HG02885 (cell line): Measurements from ENCODE around the gene PDPR.
"Not testable (repeated sequence)": the region's sequence is repeated elsewhere in the genome, so short reads cannot be mapped to it uniquely, and the experiment has no call there.

Experiments used
- ATAC-seq: cut with Tn5 transposase; IDR thresholded peaks from one replicate; pipeline ENCODE4 v1.9.1; 2021; ENCODE audit warnings: mild to moderate bottlenecking; ENCODE audit not compliant: unreplicated experiment, poor library complexity

PDPR gene

DNA sequence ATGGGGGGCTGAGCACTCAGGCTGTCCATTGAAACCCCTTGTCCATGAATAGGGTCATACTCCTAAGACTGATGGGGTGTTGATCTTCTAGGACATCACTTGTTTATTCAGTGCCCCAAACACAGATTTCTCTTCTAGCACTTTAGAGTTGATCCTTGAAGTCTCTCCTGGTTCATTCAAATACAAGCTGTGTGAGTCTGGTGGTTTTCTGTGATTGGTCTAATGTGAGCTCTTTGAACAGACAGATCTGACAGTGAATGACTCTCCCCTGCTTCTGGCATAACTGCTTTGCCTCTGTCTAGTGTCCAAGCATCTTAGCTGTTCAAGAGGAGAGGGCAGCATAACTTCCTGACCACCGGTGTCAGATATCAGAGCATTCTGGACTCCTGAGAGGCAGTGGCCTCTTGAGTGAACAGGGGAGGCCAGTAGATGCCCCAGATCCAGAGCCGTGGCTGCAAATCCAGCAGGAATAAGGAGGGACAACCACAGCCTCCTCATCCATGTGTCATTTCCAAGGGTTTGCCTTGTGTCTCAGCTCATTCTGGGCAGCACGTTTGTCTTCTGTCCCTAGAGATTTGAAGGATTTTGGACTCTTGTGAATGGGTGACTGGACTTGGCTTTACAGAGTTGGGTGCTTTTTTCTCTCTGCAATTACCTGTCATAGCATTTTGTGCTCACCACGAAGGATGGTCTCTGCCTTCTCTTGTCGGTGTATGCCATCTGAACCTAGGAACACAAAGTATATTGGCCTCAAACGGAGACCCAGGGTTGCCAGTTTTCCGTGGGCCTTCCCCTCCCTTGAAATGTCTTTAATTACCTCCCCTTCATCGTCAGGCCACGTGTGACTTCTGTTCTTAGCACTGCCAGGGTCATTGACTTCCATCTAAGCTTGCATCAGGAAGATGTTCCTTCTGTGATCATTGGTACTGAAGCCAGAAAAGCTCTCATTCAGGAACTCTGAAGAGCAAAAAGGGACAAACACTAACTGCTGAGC is 45.5 kb downstream of the PDPR start:
- no peak for ATAC-seq

DNA sequence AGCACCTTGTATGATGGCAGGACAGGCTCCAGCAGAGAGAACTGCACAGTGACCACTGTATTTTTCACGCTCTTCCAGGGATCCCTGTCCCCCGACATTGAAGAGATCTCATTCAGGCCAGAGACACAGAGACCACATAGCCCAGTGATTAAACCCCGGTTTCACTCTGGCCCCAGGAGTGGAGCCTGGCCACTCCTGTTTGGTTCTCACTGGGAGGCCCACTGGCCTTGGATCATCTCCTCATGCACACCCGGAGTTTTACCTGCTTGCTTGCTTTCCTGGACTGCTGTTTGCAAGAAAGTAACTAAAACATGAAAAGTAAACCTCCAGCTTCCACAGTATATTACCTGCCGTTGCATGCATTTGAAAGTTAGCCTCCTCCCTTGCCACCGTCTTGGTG is 46.3 kb downstream of the PDPR start:
- ATAC-seq: no peak

DNA sequence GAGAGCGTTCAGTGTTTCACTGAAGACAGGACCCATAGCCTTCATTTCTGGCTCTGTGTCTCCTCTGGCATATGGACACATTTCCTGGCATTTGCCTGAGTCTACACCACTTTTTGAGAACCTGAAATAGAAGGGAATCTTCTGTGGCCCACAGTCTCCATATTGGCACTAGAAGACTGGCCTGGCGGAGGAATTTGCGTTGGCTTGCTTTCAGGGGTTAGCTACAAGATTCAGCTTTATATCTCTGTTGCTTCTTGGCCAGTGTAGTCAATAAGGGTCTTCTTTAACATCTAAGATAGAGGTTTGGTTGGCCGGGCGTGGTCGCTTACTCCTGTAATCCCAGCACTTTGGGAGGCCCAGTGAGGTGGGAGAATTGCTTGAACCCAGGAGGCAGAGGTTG is 46.7 kb downstream of the PDPR start:
- no peak for ATAC-seq

GRCh38 chr16:70161350-70161749 is 47.2 kb downstream of the PDPR start:
- no peak for ATAC-seq

DNA sequence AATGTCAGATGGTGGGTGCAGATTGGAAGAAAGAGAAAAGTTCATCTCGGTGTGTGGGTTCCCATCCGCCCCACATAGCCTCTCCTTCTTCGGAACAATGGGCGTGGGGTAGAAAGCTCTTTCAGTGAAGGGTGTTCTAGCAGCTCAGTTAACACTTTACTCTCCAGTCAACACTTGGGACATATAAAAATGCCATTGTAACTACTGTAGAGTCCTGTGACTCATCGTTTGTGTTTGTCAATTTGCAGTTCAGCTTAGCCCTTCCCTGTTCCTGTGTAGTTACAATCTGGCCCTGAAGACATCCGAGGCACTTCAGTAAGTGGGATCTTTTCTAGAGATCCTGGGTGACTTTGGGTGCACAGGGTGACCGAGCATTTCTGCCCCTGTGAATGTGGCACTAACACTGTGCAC is 47.9 kb downstream of the PDPR start:
- no peak for ATAC-seq

- no peak for ATAC-seq
Observed at GRCh38 chr16:70163596-70163995, 49.5 kb downstream of the PDPR start.

DNA sequence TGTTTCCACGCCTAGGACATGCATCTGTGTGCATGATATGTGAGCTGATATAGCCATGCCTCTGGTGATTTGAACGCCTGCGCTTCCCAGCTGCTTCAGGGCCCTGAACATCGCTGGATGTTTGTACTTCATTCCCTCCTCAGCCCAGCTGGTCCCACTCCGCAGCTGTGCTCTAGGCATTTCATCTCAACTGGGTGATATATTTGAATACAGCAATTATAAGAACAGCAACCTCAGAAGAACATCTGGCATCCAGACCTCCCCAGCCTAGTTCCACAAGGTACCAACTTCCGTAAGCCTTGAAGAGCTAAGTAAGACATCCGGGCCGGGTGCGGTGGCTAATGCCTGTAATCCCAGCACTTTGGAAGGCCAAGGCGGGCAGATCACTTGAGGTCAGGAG is 52.6 kb downstream of the PDPR start:
- ATAC-seq: not testable (repeated sequence)

DNA sequence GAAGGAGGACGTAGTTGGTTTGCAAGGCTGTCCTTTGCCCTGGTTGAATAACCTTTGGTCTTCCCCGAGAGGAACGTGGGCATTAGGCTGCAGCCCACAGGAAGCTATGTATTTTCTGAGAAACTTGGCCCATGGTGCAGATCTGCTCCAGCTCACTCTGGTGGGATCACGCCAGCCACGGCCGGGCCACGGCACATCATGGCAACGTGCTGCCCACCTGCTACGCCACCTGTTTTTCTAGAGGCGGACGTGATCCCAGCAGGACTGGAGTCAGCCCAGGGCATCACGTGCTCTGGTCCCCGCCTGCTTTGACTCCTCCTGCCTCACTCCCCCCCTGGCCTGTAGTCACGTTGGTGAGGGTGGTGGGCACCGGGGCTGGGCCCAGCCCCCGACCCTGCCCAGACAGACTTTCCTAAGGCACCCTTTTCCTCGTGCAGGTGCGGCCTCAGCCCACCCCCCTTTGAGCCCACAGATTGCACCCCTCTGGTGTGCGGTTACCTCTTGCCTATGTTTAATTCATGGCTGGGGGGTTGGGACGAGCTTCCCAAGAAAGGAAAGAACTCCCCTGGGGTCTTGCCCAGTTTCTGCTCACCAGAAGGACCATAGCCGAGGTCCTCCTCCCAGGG is 59.2 kb downstream of the PDPR start, which contains the start of gene CLEC18C:
TSS of gene CLEC18C (plus strand) at position 576 of the 626 bp plus-strand sequence. CDS start 492 bp downstream, outside the sequence.
- ATAC-seq: not testable (repeated sequence)

DNA sequence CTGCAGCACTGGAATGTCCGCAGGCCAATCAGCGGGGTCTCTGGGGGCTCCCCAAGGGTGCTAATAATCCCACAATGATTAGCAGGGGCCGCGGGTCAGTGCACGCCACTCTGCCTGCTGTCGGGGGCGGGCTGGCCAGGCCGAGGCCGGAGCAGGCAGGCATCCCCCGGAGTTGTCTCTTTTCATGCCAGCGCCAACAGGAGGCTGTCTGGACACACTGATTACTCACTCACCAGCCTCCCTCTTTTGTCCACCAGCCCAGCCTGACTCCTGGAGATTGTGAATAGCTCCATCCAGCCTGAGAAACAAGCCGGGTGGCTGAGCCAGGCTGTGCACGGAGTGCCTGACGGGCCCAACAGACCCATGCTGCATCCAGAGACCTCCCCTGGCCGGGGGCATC is 59.8 kb downstream of the PDPR start:
- ATAC-seq: not testable (repeated sequence)

GRCh38 chr16:70174387-70174932 is 60.3 kb downstream of the PDPR start:
- not testable (repeated sequence) for ATAC-seq

- not testable (repeated sequence) for ATAC-seq
Observed at GRCh38 chr16:70187858-70188607, 73.9 kb downstream of the PDPR start.

- ATAC-seq: not testable (repeated sequence)
Observed at GRCh38 chr16:70188608-70188915, 74.4 kb downstream of the PDPR start.

- not testable (repeated sequence) for ATAC-seq
Observed at GRCh38 chr16:70190574-70190973, 76.4 kb downstream of the PDPR start.

- not testable (repeated sequence) for ATAC-seq
Observed at GRCh38 chr16:70196683-70197300, 82.7 kb downstream of the PDPR start.

GRCh38 chr16:70197611-70198010 is 83.5 kb downstream of the PDPR start:
- not testable (repeated sequence) for ATAC-seq

- ATAC-seq: not testable (repeated sequence)
Observed at GRCh38 chr16:70198230-70198629, 84.1 kb downstream of the PDPR start.

- ATAC-seq: not testable (repeated sequence)
Observed at GRCh38 chr16:70198666-70199065, 84.5 kb downstream of the PDPR start.

DNA sequence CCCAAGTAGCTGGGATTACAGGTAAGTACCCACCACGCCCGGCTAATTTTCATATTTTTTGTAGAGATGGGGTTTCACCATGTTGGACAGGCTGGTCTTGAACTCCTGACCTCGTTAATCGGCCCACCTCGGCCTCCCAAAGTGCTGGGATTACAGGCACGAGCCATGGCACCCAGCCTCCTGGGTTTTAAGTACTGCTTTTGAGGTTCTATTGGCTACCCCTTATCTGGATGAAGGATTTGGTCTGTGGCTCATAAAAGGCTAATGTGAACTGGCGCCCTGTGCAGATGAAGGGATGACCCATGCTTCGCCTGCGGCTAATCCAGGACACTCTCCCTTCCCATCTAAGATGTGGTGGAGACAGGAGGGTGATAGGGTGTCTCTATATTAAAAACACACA is 85.0 kb downstream of the PDPR start:
- ATAC-seq: not testable (repeated sequence)

DNA sequence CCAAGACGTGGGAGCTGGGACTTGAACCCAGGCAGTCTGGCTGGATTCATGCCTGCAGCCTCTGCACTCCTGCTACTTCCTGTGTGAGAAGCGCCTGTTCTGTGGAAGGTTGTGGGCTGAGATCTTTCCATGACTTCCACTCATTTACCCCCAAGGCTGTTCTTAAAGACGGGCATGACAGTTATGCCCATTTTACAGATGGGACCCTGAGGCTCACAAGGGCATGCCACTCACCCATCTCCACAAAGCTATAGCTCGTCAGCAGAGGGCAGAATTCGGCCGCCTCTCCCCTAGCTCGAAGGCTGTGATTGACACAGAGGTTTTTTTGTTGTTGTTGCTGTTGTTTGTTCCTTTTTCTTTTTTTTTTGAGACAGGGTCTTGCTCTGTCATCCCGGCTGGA is 85.9 kb downstream of the PDPR start:
- ATAC-seq: not testable (repeated sequence)

DNA sequence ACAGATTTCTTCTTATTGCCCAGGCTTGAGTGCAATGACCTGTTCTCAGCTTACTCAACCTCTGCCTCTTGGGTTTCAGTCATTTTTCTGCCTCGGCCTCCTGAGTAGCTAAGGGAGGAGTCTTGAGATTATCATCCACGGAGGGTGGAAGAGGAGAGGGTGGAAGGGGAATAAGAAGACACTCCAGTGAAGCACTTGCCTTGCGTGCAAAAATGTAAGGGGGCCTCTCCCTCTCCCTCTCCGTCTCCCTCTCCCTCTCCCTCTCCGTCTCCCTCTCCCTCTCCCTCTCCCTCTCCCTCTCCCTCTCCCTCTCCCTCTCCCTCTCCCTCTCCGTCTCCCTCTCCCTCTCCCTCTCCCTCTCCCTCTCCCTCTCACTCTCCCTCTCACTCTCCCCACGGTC is 89.4 kb downstream of the PDPR start:
- ATAC-seq: not testable (repeated sequence)
